IMR-90 (cell line): ENCODE measurements around the gene CRISP2. TPM values are rescaled to one million over a fixed set of nuclear protein-coding genes. Genes with fewer than 3 reads are reported as not detected.

Source experiments
- ATAC-seq: fragments of 200-7000 bp; cut with Tn5 transposase; 2 replicates; pipeline ENCODE4 v1.9.1; 2020; ENCODE audit warnings: low read depth, mild to moderate bottlenecking, moderate library complexity
- BruUV-seq: library from RNA; stranded (reverse); fragments of 400-500 nt; replicated peaks from 2 replicates; lab custom pipeline; 2021; lab: Mats Ljungman, UMichigan
- CTCF ChIA-PET: fragments of 300-600 bp; formaldehyde crosslinking; extraction: SDS; loops from one replicate; lab custom pipeline; 2021; ENCODE audit warnings: antibody characterized with exemption; lab: Yijun Ruan, JAX
- POLR2A ChIA-PET: fragments of 300-600 bp; sonication (Branson Sonifier 250); formaldehyde crosslinking; loops from one replicate; lab custom pipeline; 2022; ENCODE audit warnings: antibody characterized with exemption; ENCODE audit not compliant: unreplicated experiment; lab: Charles Lee
- DNase-seq: peaks from one replicate; pipeline ENCODE4 v3.0.0; 2013
- H2AFZ ChIP-seq: replicated peaks from 2 replicates; pipeline ENCODE3; 2013; ENCODE audit warnings: low read length, mild to moderate bottlenecking; ENCODE audit not compliant: poor library complexity
- H2AK5ac ChIP-seq: 2 replicates; pipeline ENCODE4 v1.6.1; 2013; ENCODE audit warnings: low read depth, low read length, inconsistent platforms
- H2AK9ac ChIP-seq: replicated peaks from 2 replicates; pipeline ENCODE3; 2013; ENCODE audit warnings: mild to moderate bottlenecking, low read depth, low read length, moderate library complexity; ENCODE audit not compliant: poor library complexity
- H2BK120ac ChIP-seq: 2 replicates; pipeline ENCODE4 v1.6.1; 2013; ENCODE audit warnings: low read depth, low read length, inconsistent platforms
- H2BK15ac ChIP-seq: 3 replicates; pipeline ENCODE4 v1.6.1; 2013; ENCODE audit warnings: low read depth, low read length, inconsistent platforms
- H2BK20ac ChIP-seq: 2 replicates; pipeline ENCODE4 v1.6.1; 2013; ENCODE audit warnings: low read depth, mild to moderate bottlenecking, inconsistent platforms, low read length, moderate library complexity
- H2BK5ac ChIP-seq: 2 replicates; pipeline ENCODE4 v1.6.1; 2013; ENCODE audit warnings: mild to moderate bottlenecking, low read depth, low read length, inconsistent platforms; ENCODE audit not compliant: poor library complexity, severe bottlenecking
- H3K14ac ChIP-seq: replicated peaks from 2 replicates; pipeline ENCODE4 v1.6.1; 2013; ENCODE audit warnings: low read depth, low read length, inconsistent platforms
- H3K18ac ChIP-seq: 2 replicates; pipeline ENCODE4 v1.6.1; 2013; ENCODE audit warnings: low read depth, low read length, control low read depth
- H3K23ac ChIP-seq: 2 replicates; pipeline ENCODE4 v1.6.1; 2013; ENCODE audit warnings: low read depth, low read length, inconsistent platforms
- H3K27ac ChIP-seq: 2 replicates; pipeline ENCODE4 v1.5.1; 2013; ENCODE audit warnings: mild to moderate bottlenecking, control low read depth, low read length; ENCODE audit not compliant: insufficient read depth
- H3K27me3 ChIP-seq: 2 replicates; pipeline ENCODE4 v1.6.1; 2013; ENCODE audit warnings: low read length; ENCODE audit not compliant: control insufficient read depth, insufficient read depth
- H3K36me3 ChIP-seq: 2 replicates; pipeline ENCODE4 v1.6.1; 2013; ENCODE audit warnings: low read length, mixed read lengths; ENCODE audit not compliant: control insufficient read depth, insufficient read depth
- H3K4ac ChIP-seq: 2 replicates; pipeline ENCODE4 v1.6.1; 2013; ENCODE audit warnings: low read depth, low read length, inconsistent platforms
- H3K4me1 ChIP-seq: 2 replicates; pipeline ENCODE4 v1.6.1; 2013; ENCODE audit warnings: low read length, mixed read lengths; ENCODE audit not compliant: control insufficient read depth, insufficient read depth
- H3K4me2 ChIP-seq: 2 replicates; pipeline ENCODE4 v1.6.1; 2013; ENCODE audit warnings: low read depth, mild to moderate bottlenecking, control low read depth, low read length, moderate library complexity
- H3K4me3 ChIP-seq: 2 replicates; pipeline ENCODE4 v1.5.1; 2013; ENCODE audit warnings: low read depth, mild to moderate bottlenecking, control low read depth, low read length, moderate library complexity; ENCODE audit not compliant: insufficient read depth
- H3K56ac ChIP-seq: 2 replicates; pipeline ENCODE4 v1.6.1; 2013; ENCODE audit warnings: low read length, inconsistent platforms; ENCODE audit not compliant: insufficient read depth; ENCODE audit errors: extremely low read depth
- H3K79me1 ChIP-seq, 2 experiments: 2 replicates each; pipeline ENCODE4 v1.6.1; 2013; ENCODE audit warnings: low read length in 2 of 2, inconsistent platforms in 1 of 2, low read depth in 1 of 2
- H3K9ac ChIP-seq: 2 replicates; pipeline ENCODE4 v1.6.1; 2013; ENCODE audit warnings: low read depth, low read length, control low read depth
- H3K9me1 ChIP-seq: 2 replicates; pipeline ENCODE4 v1.6.1; 2013; ENCODE audit warnings: low read length, inconsistent platforms; ENCODE audit not compliant: insufficient read depth
- H3K9me3 ChIP-seq: 2 replicates; pipeline ENCODE4 v1.6.1; 2013; ENCODE audit warnings: low read length; ENCODE audit not compliant: control insufficient read depth, insufficient read depth
- H4K20me1 ChIP-seq: 2 replicates; pipeline ENCODE4 v1.6.1; 2013; ENCODE audit warnings: low read length, inconsistent platforms; ENCODE audit not compliant: insufficient read depth
- H4K5ac ChIP-seq: 2 replicates; pipeline ENCODE4 v1.6.1; 2013; ENCODE audit warnings: mild to moderate bottlenecking, low read depth, low read length, control low read depth
- H4K8ac ChIP-seq, 2 experiments: 2 replicates each; pipeline ENCODE4 v1.6.1; 2013; ENCODE audit warnings: low read depth in 2 of 2, low read length in 2 of 2, control low read depth in 1 of 2, inconsistent platforms in 1 of 2
- H4K91ac ChIP-seq: 2 replicates; pipeline ENCODE4 v1.6.1; 2013; ENCODE audit warnings: low read depth, low read length, inconsistent platforms; ENCODE audit not compliant: insufficient read depth
- CHD1 ChIP-seq: IDR thresholded peaks from 2 replicates; pipeline ENCODE4 v1.6.1; 2012; ENCODE audit warnings: low read depth, low read length, improper control_type of control experiment
- CTCF ChIP-seq: conservative IDR thresholded peaks from 2 replicates; pipeline ENCODE4 v1.5.1; 2012; ENCODE audit warnings: mild to moderate bottlenecking, low read depth, low read length, improper control_type of control experiment
- FOS ChIP-seq: fragments of 150-350 bp; IDR thresholded peaks from 2 replicates; pipeline ENCODE4 v1.6.1; 2016; ENCODE audit warnings: low read depth, low read length
- NFE2L2 ChIP-seq: fragments of 150-350 bp; IDR thresholded peaks from 2 replicates; pipeline ENCODE4 v1.6.1; 2016; ENCODE audit warnings: low read depth, mild to moderate bottlenecking, low read length
- RCOR1 ChIP-seq: IDR thresholded peaks from 2 replicates; pipeline ENCODE4 v1.6.1; 2012; ENCODE audit warnings: mild to moderate bottlenecking, low read length, improper control_type of control experiment; ENCODE audit not compliant: insufficient replicate concordance
- RFX5 ChIP-seq: IDR thresholded peaks from 2 replicates; pipeline ENCODE4 v1.8.0; 2012; ENCODE audit warnings: low read depth, mild to moderate bottlenecking, low read length, moderate library complexity
- SMC3 ChIP-seq: fragments of 150-350 bp; IDR thresholded peaks from 2 replicates; pipeline ENCODE4 v1.6.1; 2016; ENCODE audit warnings: low read depth, mild to moderate bottlenecking, antibody characterized with exemption, low read length, moderate library complexity
- dilution Hi-C: fragments of 300-500 bp; cut with HindIII; formaldehyde crosslinking; loops from one replicate; pipeline ENCODE4 v1.14.3; 2018; ENCODE audit warnings: low sequenced_read_pairs; ENCODE audit not compliant: unreplicated experiment
- in situ Hi-C: fragments of 300-500 bp; cut with MboI; formaldehyde crosslinking; loops from 3 replicates; pipeline ENCODE4 v1.14.3; 2019; ENCODE audit warnings: low sequenced_read_pairs, inconsistent platforms, mixed read lengths
- intact Hi-C: fragments of 100-400 bp; cut with micrococcal nuclease; formaldehyde crosslinking; loops from 2 replicates; pipeline ENCODE4 v1.10.0; 2022
- polyA plus RNA-seq, 3 experiments: library from polyadenylated mRNA; depleted of rRNA; stranded (reverse); fragments of >200 nt; gene quantifications; 2 replicates each; pipeline ENCODE4 v1.2.3, GENCODE V29; 2012; ENCODE audit warnings: low replicate concordance in 1 of 3
- total RNA-seq: library from RNA; depleted of rRNA; stranded (reverse); fragments of >200 nt; gene quantifications from 2 replicates; pipeline ENCODE4 v1.2.3, GENCODE V29; 2012

CRISP2 gene
- total and polyA plus RNA-seq, 2 of the 4 experiments (the other 2 are of a cell fraction), result not detected

- Histone ChIP-seq H2BK20ac (no peak overlapping the region), H3K9ac (no peak overlapping the region), H4K91ac (no peak overlapping the region), H3K4me3 (no peak overlapping the region), H2BK120ac (no peak overlapping the region), H3K56ac (no peak overlapping the region), H2AFZ (no peak overlapping the region), H3K4ac (no peak overlapping the region), H3K79me1 (no peaks in the 10 kb centered on the region), H2BK5ac (no peak overlapping the region), H3K14ac (no peak overlapping the region), H2AK5ac (no peak overlapping the region), H3K36me3 (no peaks in the 10 kb centered on the region), H4K8ac (no peak overlapping the region), H3K9me1 (no peaks in the 10 kb centered on the region), H2AK9ac (no peak overlapping the region), H4K5ac (no peak overlapping the region), H4K20me1 (no peaks in the 10 kb centered on the region), H3K23ac (no peak overlapping the region), H3K18ac (no peak overlapping the region), H3K9me3 (no peaks in the 10 kb centered on the region), H3K27me3 (no peaks in the 10 kb centered on the region), H3K27ac (no peak overlapping the region), H3K4me2 (no peak overlapping the region), H3K4me1 (no peaks in the 10 kb centered on the region), H2BK15ac (no peak overlapping the region)
- DNase-seq (no peak), ATAC-seq (no peak)
- intact Hi-C loops (no loop called here), dilution Hi-C loops (no loop called here), in situ Hi-C loops (no loop called here)
- CTCF ChIA-PET, result no interaction called here
- TF ChIP-seq RCOR1 (no peak), NFE2L2 (no peak), RFX5 (no peak), FOS (no peak), CHD1 (no peak), CTCF (no peak), SMC3 (no peak)
- POLR2A ChIA-PET, result no interaction called here
- BruUV-seq, result no TSS peak
These were observed 65.3 kb downstream of the CRISP2 start for GRCh38 chr6:49648036-49648435.
